ENCODE data around the gene TMEM9B.
"Not testable (repeated sequence)": the region's sequence is repeated elsewhere in the genome, so short reads cannot be mapped to it uniquely, and the experiment has no call there.

TMEM9B gene

DNA sequence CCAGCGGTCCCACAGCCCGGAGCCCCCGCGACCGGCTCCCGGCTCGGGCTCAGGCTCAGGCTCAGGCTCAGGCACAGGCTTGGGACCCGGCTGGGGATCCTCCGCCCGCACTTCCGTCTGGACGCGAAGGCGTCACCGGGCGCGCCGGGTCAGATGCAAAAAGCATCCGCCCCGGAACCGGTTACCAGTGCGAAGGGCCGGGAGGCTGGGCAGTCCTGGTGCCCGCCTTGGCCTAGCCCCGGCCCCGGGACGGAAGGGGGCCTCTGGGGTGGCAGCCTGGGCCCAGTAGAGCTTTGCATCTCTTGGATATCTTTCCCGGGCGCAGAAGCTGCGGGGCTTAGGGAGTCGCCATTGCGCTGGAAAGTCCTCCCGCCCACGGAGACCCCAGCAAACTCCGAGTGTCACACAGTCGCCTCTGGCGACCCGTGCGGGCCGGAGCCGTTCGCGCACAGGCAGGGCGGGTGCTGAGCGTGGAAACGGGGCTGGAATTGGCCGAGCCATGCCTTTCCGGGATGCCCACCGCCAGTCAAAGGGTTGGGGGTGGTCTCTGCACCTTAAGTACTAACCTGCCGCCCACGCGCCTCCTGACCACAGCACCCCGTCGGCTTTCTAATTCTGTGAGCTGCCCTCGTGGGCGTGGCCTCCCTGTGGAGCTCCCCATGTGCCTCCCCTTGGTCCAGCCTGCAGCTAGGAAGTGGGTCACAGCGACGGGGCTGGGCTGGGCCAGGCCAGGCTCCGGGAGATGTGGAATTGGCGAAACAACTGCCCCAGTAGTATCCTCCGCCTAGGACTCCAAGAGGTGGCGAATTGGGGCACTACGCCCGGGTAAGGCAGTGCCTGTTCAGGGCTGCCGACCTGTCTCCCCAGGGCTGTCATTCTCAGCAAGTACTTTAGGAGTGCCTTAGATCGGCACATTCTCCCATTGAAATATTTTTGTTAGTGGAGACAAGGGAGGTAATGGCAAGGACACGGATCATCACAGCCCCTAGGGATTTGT is at the start of gene TMEM9B:
TMEM9B (minus strand) TSS at position 119 of the 997 bp plus-strand sequence. CDS start 129 bp downstream, outside the sequence.
- DNase-seq, result peak; percentile 43 to 94

DNA sequence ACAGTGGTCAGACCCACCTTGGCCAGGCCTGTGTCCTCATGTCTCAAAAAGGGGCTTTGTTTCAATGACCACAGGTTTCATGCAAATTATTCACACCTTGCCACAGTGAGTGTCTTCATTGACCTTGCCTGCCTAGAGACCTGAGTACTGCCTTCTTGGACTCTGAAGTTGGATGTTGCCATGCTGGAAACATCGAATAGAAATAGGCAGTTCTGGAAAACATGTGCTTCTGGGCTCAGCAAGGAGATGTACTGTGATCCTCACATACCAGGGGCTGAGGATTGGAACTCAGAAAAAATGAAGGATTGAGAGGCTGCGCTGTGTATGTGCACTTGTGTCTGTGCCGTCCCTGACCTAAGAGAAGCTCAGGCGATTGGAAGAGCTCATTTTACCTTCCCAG is 49.1 kb upstream of the TMEM9B start:
- no peak for DNase-seq

DNA sequence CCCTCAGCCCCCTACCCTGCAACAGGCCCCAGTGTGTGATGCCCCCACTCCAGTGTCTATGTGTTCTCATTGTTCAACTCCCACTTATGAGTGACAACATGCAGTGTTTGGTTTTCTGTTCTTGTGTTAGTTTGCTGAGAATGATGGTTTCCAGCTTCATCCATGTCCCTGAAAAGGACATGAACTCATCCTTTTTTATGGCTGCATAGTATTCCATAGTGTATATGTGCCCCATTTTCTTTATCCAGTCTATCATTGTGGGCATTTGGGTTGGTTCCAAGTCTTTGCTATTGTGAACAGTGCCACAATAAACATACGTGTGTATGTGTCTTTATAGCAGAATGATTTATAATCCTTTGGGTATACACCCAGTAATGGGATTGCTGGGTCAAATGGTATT is 45.3 kb upstream of the TMEM9B start:
- not testable (repeated sequence) for DNase-seq

DNA sequence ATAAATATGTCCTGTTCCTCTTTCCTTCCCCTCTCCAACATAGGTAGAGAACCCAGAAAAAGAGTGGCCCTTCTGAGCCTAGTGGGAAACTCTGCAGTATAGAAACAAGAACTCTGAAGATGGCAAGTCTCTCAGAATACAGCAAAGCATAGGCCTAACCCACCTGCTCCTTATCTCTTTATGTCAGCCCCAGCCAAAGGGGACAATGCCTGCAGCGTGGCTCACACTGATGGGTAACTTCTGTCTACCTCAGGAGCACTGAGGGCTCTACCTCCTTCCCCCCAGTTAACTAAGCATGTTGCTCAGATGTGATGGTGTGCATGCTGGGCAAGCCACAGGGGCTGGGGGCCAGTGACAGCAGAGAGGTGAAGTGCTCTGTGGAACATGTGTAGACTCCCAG is 44.4 kb upstream of the TMEM9B start:
- no peak for DNase-seq

DNA sequence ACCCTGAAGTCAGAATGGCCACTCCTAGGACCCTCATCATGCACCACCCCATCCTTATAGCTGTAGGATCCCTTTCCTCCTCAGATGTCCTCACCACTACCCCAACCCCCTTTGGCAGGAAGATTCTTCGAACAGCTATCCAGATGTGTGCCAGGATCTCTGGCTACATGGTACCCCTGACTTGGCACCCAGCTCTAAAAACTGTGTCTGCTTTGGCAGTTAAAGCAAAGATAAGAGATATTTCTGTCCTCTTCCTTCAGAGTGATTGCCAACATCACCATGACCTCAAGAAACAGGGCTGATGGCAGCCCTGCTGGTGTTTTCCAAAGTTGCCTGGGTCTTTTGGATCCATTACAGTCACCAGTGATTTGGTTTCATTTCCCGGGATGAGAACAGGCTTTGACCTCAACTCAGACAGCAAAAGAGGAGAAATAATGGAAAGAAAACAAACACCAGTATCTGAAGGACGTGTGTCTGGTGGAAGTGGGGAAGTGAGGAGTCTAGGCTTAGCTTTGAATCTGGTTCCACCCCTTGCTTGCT is 43.8 kb upstream of the TMEM9B start:
- no peak for DNase-seq

DNA sequence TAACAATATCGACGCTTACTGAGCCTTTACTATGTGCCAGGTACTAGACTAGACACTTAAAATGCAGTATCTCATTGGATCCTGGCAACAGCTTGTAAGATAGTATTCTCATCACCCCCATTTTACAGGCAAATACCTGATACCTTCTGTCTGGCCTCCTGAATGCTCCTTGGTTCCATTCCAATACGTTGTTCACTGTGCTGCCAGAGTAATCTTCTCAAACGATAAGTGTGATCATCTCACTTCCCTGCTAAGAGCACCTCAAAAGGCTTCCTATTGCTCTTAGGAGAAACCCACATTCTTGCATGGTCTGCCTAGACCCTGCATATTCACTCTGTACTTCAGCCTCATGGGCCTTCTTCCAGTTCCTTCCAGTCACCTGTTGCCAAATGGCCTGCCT is 40.8 kb upstream of the TMEM9B start:
- DNase-seq, result no peak

DNA sequence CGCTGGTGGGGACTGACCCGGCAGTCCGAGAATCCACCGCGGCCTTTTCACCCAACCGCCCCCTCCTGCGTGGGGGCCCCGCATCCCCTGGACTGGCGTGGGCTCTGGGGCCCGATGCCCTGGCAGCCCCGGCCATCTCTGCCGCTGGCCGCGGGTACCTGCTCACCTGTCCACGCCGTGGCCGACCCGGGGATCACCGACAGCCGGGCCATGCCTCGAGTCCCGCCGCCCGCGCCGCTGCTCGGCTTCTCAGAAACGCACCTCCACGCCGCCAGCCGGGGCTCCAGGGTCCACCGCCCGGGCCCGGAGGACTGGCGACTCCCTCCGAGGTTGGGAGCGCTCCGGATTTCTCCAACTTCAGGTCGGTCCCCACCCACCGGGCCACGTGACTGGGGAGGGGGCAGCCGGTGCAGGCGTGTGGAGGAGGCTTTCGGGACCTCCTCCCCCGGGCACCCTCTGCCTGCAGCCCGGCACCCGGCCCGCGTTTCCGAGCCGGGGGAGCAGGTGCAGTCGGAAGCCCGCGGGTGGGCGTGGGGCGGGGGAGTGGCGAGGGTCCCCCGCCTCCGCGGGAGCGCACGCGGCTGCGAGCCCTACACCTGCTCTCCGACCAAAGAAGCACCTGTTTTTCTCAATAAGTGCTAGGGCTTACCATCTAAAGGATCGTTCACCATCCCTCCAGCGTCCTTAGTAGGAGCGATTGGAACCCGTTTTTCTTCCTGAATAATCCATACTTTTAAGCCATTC is 40.1 kb upstream of the TMEM9B start:
- no peak for DNase-seq

DNA sequence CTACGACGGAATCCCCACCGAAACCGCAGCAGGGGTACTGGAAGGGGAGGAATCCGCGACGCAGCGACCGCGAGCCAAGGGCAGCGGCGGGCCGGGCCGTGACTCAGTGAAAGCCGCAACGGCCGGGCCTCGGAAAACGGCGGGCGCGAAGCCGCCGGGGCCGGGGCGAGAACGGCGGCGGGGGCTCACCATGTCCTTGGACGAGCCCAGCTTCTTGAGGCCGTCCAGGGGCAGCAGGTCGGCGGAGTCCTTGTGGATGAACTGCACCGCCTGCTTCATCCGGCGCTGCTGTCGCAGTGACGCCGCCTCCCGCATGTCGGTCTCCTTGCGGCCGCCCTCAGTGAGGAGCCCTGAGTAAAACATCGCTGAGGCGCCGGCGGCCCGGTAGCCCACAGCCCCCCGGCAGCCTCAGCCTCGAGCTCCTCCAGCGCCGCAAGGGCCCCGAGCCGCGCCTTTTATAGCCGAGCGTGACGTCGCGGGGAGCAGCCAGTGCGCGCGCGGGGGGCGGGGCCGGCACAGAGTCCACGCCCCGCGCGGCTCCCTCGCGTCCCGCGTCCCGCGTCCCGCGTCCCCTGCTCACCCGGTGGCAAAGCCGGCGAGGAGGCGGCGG is 39.4 kb upstream of the TMEM9B start, which contains the start of gene NRIP3:
NRIP3 (minus strand) TSS at position 429 of the 610 bp plus-strand sequence; CDS start at position 363, 66 bp downstream.
- peak in 1 of 2 donors; percentile 66 for DNase-seq

DNA sequence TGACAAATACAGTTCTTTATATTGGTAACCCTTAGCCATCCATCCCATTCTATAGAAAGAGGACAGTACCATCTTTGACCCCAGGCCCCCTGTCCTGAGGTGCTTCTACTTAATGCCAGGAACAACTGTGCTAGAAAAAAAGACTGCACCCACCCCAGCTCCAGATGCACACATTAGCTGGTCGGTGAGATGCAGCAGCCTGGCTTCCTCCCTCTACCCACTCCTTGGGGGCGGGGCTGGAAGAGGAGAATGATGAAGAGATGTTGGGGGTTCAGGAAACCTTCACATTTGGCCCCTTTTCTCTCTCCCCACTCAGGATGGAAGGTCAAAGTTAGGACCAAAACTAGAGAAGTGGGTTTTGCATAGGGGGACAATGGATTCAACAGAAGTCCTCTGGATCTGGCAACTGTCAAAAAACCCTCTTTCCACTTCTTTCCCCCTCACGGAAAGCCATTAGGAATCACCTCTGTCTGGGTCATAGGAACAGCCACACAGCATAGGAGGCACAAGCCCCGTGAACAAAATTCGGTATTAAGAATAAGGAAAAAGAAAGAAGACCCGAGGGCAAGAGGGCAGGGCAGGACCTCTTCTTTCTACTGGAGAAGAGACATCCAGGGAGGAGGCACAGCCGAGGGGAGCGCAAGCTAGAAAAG is 38.8 kb upstream of the TMEM9B start:
- DNase-seq, result peak in 1 of 2 donors; percentile 6

DNA sequence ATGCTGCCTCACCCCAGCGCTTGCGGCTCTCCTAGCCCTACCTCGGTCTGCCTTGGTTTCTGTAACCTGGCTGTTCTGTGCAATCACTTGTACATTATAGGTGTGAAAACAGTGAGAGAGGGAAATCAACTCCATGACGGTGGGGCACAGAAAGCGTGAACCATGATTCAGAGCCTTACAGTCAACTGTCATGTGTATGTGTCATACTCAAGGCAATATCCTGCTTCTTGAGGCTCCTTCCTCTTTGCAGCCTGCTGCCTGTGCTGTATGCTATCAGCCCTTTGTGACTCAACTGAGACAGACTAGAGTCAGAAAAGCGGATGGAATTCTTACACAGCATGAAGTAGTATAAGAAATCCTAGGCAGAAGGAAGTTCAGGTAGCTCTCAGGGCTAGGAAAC is 37.5 kb upstream of the TMEM9B start:
- peak; percentile 36 to 95 for DNase-seq

DNA sequence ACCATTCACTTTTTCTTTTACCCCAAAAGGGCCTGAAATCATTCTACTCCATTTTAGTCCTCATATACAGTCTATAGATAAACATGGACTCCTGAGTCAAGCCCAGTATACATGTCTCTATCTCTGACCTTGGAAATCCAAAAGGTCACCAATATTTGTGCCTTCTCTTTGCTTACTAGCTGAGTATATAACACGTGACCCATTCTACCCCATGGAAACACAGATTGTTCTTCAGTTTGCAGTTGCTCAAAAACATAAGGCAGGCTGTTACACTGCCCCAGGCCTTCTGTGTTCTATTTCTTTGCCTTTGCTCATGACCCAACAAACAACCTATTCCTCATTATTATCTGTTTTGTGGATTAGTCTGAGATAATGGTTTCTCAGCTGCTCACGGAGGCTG is 33.8 kb upstream of the TMEM9B start:
- no peak for DNase-seq

DNA sequence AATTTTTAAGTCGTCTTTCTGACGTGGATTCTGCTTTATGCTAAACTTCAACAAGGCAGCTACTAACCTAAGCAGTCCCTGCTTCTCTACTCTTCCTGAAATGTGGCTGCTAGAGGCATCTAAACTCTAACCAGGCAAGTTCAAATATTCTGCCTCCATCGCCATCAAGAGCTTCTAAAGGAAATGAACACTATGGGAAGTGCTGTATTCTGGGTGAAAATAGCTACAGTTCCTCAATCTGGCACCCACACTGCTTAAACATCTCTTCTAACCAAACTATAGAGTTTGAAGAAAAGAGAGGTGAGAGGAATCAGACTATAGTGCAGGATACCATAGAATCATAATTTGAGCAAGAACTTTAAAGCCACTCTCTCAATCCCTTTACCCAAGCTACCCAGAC is 33.2 kb upstream of the TMEM9B start:
- no peak for DNase-seq

DNA sequence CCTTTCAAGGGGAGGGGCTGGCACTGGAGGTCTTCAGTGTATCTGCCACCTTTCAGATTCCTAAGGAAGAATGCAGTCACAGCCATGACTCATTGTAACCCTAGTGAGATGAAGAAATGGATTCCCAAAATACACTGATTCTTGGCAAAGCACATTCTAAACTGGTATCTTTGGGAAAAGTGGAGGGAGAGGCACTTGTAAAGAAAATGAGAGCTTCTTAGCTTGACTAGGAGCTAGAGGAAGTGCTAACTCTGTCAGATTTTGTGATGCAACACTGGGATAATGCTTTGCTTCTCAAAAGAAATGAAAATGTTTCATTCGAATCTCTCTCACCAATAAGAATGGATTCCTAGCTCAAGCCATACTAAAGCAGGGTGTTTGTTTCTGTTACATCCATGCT is 25.2 kb upstream of the TMEM9B start:
- DNase-seq, result no peak

DNA sequence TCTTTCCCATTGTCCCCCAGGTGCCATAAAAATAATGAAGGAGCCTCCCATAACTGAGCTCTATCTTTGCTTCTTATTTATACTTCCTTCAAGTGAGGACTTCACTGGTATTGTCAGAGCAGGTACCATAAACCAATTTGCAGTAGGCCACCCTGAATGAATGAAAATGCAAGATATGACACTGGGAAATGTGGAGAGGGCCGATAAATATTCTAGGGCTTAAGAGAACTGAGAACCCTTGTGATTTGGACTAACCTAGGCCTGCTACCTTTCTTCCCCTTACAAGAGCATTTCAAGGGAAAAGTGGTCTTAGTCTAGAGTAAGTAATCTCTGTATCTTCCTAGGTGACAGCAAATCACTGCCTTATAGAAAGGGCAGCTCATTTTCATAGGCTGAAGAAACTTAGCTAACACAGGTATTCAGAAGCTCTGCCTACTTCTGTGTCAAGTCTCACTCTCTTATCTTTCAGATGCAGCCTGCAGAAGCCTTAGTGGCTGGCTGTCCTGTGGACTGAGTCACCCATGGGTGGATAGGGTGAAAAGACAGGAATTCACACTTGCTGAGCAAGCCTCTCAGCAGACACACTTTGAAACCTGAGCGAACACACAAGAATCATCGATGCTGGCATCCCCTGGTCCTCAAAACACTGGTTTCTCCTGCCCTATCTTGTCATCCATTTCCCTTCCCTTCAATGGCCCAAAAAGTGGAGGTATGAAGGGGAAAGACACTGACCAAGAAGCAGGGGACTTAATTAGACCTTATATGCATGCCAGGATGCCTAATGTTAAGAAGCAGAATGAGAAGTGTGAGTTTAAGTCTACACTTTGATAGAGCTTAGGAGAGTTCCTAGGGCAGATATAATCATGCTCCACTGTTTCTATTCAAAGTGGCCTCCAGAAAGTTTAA is 24.3 kb upstream of the TMEM9B start:
- no peak for DNase-seq

DNA sequence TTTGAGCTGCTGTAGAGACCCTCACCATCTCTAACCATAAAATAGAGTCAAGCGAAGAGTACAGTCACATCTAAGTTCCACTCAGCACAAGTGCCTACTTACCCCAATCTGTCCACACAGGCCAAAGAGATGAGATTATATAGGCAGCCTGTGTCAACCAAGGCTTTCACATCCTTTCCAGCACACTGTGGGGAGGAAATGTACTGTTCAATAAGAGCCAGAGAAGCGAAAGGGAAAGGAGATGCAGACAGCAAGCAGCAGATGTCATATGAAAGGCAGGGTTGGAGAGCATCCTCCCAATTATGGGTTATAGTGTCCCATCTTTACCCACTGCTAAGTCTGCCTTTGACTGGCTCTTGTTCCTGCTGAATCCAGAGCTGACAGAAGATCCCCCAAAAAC is 23.2 kb upstream of the TMEM9B start:
- DNase-seq, result no peak

DNA sequence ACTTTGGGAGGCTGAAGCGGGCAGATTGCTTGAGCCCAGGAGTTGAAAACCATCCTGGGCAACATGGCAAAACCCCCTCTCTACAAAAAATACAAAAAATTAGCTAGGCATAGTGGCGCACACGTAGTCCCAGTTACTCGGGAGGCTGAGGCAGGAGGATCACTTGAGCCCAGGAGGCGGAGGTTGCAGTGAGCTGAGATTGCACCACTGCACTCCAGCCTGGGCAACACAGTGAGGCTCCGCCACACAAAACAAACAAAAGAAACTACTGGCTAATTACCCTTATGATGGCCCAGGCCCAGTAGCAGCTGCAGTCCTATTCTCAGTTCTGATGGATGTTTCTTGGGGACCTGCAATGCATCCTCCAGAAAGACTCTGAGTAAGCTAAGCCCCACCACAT is 22.5 kb upstream of the TMEM9B start:
- DNase-seq, result not testable (repeated sequence)

DNA sequence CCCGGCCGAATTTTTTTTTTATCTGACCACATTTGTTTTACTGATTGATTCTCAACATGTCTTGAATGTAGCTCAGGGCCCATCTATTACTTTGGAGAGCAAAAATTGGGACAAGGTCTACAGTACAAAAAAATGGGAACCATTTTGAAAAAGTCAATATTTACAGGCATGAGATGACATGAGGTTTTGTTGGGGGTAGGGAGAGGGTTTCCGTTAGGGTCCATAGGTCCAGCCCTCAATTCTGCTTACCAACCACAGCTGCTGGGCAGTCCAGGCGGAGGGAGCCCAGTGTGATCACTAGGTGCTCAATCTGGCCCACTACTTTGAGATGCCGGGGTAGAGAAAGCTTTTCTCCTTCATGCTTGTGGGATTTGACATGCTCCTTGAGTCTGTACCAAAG is 21.2 kb upstream of the TMEM9B start:
- no peak for DNase-seq

DNA sequence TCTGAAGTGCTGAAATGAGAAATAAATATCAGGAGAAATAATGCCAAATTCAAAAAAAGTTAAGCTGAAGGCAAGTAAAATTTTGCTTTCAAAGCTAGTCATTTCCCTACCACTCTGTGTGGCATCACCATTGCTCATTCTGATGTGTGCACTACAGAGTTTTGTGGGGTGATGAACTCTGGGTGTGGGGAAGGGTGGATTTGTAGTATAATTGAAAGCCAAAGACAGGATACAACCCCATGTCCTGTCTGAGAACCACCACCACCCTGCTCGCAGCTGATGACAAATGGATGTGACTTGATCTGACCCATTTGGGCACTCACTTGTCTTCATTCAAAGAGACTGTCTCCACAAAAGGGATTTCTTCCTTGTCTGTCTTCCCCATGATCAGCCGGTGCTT is 19.3 kb upstream of the TMEM9B start:
- no peak for DNase-seq

DNA sequence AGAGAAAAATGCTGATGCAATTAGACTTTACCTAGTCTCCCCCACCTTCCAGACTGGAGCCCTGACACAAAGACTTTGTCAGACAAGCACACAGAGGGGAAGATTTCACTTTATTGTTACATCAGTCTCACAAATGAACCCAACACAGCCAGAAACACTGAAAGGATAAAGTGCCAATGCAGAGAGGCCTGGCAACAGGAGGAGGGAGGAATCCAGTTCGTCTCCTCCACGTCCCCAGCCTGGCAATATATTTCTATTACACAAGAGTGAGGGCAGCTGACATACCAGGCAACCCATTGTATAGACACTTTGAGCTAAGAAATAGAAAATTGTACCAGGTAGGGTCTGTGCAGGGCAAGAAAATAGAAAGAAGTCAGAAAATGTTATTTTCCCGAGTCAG is 16.2 kb upstream of the TMEM9B start:
- DNase-seq, result no peak

DNA sequence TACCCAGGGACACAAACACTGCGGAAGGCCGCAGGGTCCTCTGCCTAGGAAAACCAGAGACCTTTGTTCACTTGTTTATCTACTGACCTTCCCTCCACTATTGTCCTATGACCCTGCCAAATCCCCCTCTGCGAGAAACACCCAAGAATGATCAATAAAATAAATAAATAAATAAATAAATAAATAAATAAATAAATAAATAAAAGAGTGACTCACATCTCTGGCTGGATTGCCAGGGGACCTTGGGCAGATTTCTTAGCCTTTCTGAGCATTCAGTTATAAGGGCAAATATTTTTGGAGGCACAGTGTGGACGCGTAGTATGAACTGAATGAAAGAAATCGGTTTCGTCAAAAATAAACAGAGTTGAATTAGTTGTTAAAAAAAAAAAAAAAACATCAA is 15.1 kb upstream of the TMEM9B start:
- DNase-seq, result not testable (repeated sequence)

DNA sequence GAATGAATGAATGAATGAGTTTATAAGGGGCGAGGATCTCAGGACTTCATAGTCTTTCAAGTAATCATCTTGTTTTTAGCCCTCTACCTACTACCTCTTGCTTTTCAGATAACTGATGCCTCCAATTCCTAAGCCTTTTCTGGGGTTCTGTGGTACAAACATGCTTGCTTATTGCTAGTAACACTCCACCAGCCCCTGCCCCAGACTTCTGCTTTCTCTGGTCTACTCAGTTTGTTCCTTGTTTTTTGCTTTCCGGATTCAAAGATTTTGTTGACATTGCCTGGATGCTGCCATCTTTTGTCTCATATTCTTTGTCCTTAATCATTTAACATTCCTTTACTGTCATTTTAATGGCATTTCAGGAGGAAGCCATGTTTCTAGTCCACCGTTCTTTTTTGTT is 8.9 kb upstream of the TMEM9B start:
- peak in 1 of 2 donors; percentile 31 for DNase-seq
